ENCODE measurements around the gene SPECC1. TPM values are rescaled to one million over a fixed set of nuclear protein-coding genes. Genes with fewer than 3 reads are reported as not detected.

The SPECC1 gene
- total RNA-seq, 1 experiment from 2014 or later = 46.4 TPM

- H3K9me3 ChIP-seq (ENCODE audit: low read length) = no peaks in the 10 kb centered on the region
- H3K4me3 ChIP-seq (ENCODE audit: low read length) = no peak overlapping the region
- no peak overlapping the region for H3K27ac ChIP-seq (ENCODE audit: low read length)
- DNase-seq = no peak
- H3K27me3 ChIP-seq (ENCODE audit: low read length) = no peaks in the 10 kb centered on the region
- BruUV-seq (replicated peaks) = no TSS peak
- no peaks in the 10 kb centered on the region for H3K4me1 ChIP-seq (ENCODE audit: insufficient read depth, low read length)
- no peaks in the 10 kb centered on the region for H4K20me1 ChIP-seq (ENCODE audit: low read length)
- no peaks in the 10 kb centered on the region for H3K79me2 ChIP-seq (ENCODE audit: low read length)
- POLR2A ChIA-PET (ENCODE audit: unreplicated experiment) = no interaction called here
- peaks cover 8% of the 10 kb centered on the region; the same call in 1 of the 2 replicates for H3K36me3 ChIP-seq (ENCODE audit: low read depth, low read length)
- H3F3A ChIP-seq (ENCODE audit: low read length, unreplicated experiment) = no peaks in the 10 kb centered on the region
- no peak overlapping the region for H2AFZ ChIP-seq (ENCODE audit: low read length)
- no peak overlapping the region for H3K9ac ChIP-seq (ENCODE audit: low read length)
- ATAC-seq = no peak
- no peak overlapping the region for H3K4me2 ChIP-seq (ENCODE audit: low read length)
- intact Hi-C loops (cut with micrococcal nuclease) = no loop called here
- CTCF ChIA-PET = no interaction called here
- TF ChIP-seq EZH2phosphoT487 (IDR thresholded peaks at IDR 0.05; ENCODE audit: borderline replicate concordance, low read length) (no peak), CTCF (conservative IDR thresholded peaks at IDR 0.05; ENCODE audit: low read depth, low read length) (no peak), EZH2 (IDR thresholded peaks at IDR 0.05; ENCODE audit: low read length, unreplicated experiment) (no peak)
- no peaks in the 10 kb centered on the region for H3K9me2 ChIP-seq (replicated peaks; ENCODE audit: low read length)
These were observed 284.3 kb downstream of the SPECC1 start for GRCh38 chr17:20293501-20293900.

- POLR2A ChIA-PET (ENCODE audit: unreplicated experiment) = no interaction called here
- Histone ChIP-seq H3K4me3 (ENCODE audit: low read length) (no peak overlapping the region), H3K4me1 (ENCODE audit: insufficient read depth, low read length) (no peaks in the 10 kb centered on the region), H3K36me3 (ENCODE audit: low read depth, low read length) (peaks cover 8% of the 10 kb centered on the region; the same call in 1 of the 2 replicates), H3K9me3 (ENCODE audit: low read length) (no peaks in the 10 kb centered on the region), H2AFZ (ENCODE audit: low read length) (no peak overlapping the region), H3K27ac (ENCODE audit: low read length) (no peak overlapping the region), H4K20me1 (ENCODE audit: low read length) (no peaks in the 10 kb centered on the region), H3K9me2 (replicated peaks; ENCODE audit: low read length) (no peaks in the 10 kb centered on the region), H3K79me2 (ENCODE audit: low read length) (no peaks in the 10 kb centered on the region), H3K9ac (ENCODE audit: low read length) (no peak overlapping the region), H3F3A (ENCODE audit: low read length, unreplicated experiment) (no peaks in the 10 kb centered on the region), H3K4me2 (ENCODE audit: low read length) (no peak overlapping the region), H3K27me3 (ENCODE audit: low read length) (no peaks in the 10 kb centered on the region)
- intact Hi-C loops (cut with micrococcal nuclease) = no loop called here
- BruUV-seq (replicated peaks) = no TSS peak
- ATAC-seq (no peak), DNase-seq (no peak)
- TF ChIP-seq EZH2phosphoT487 (IDR thresholded peaks at IDR 0.05; ENCODE audit: borderline replicate concordance, low read length) = no peak
- TF ChIP-seq CTCF (conservative IDR thresholded peaks at IDR 0.05; ENCODE audit: low read depth, low read length) = no peak
- no peak for TF ChIP-seq EZH2 (IDR thresholded peaks at IDR 0.05; ENCODE audit: low read length, unreplicated experiment)
- CTCF ChIA-PET = no interaction called here
These were observed 285.0 kb downstream of the SPECC1 start for GRCh38 chr17:20294120-20294519.

GRCh38 chr17:20299013-20299412, 289.9 kb downstream of the SPECC1 start:
- no peaks in the 10 kb centered on the region for H3K27me3 ChIP-seq (ENCODE audit: low read length)
- no peak for ATAC-seq
- no peaks in the 10 kb centered on the region for H3K9me2 ChIP-seq (replicated peaks; ENCODE audit: low read length)
- H3K36me3 ChIP-seq (ENCODE audit: low read depth, low read length) = peaks cover 6% of the 10 kb centered on the region; the same call in 1 of the 2 replicates
- no peaks in the 10 kb centered on the region for H3F3A ChIP-seq (ENCODE audit: low read length, unreplicated experiment)
- no peaks in the 10 kb centered on the region for H3K79me2 ChIP-seq (ENCODE audit: low read length)
- no peak for TF ChIP-seq EZH2 (IDR thresholded peaks at IDR 0.05; ENCODE audit: low read length, unreplicated experiment)
- TF ChIP-seq EZH2phosphoT487 (IDR thresholded peaks at IDR 0.05; ENCODE audit: borderline replicate concordance, low read length) = no peak
- no peak for TF ChIP-seq CTCF (conservative IDR thresholded peaks at IDR 0.05; ENCODE audit: low read depth, low read length)
- BruUV-seq (replicated peaks) = no TSS peak
- CTCF ChIA-PET = no interaction called here
- H4K20me1 ChIP-seq (ENCODE audit: low read length) = no peaks in the 10 kb centered on the region
- no peaks in the 10 kb centered on the region for H3K4me1 ChIP-seq (ENCODE audit: insufficient read depth, low read length)
- no peak overlapping the region for H3K27ac ChIP-seq (ENCODE audit: low read length)
- no peaks in the 10 kb centered on the region for H3K9me3 ChIP-seq (ENCODE audit: low read length)
- intact Hi-C loops (cut with micrococcal nuclease) = no loop called here
- DNase-seq = no peak
- no peak overlapping the region for H2AFZ ChIP-seq (ENCODE audit: low read length)
- no peak overlapping the region for H3K9ac ChIP-seq (ENCODE audit: low read length)
- POLR2A ChIA-PET (ENCODE audit: unreplicated experiment) = no interaction called here
- H3K4me2 ChIP-seq (ENCODE audit: low read length) = no peak overlapping the region
- H3K4me3 ChIP-seq (ENCODE audit: low read length) = no peak overlapping the region

All from PC-3 (cell line).